MCF 10A (cell line): ENCODE measurements around the gene TEX53. TPM values are rescaled to one million over a fixed set of nuclear protein-coding genes. Genes with fewer than 3 reads are reported as not detected.

Source experiments
- BruUV-seq: library from RNA; stranded (reverse); fragments of 400-500 nt; replicated peaks from 2 replicates; lab custom pipeline; 2021; lab: Mats Ljungman, UMichigan
- CTCF ChIA-PET: fragments of 300-600 bp; sonication (Branson Sonifier 250); formaldehyde crosslinking; extraction: SDS; loops from one replicate; lab custom pipeline; 2021; ENCODE audit warnings: antibody characterized with exemption, inconsistent platforms; lab: Yijun Ruan, JAX
- POLR2A ChIA-PET: fragments of 300-600, 350-650 bp; sonication (Branson Sonifier 250); formaldehyde crosslinking; extraction: SDS; loops from one replicate; lab custom pipeline; 2020; ENCODE audit warnings: antibody characterized with exemption, inconsistent platforms; lab: Yijun Ruan, JAX
- DNase-seq: peaks from one replicate; pipeline ENCODE4 v3.0.0-alpha.2; 2018; ENCODE audit not compliant: unreplicated experiment
- H3K27ac Mint-ChIP-seq: one replicate; pipeline ENCODE4 v1.8.0; 2022; ENCODE audit warnings: mild to moderate bottlenecking, low read depth, mixed read lengths; ENCODE audit not compliant: unreplicated experiment
- H3K27me3 Mint-ChIP-seq: one replicate; pipeline ENCODE4 v1.8.0; 2022; ENCODE audit warnings: mixed read lengths; ENCODE audit not compliant: insufficient read depth, unreplicated experiment
- H3K36me3 Mint-ChIP-seq: one replicate; pipeline ENCODE4 v1.8.0; 2022; ENCODE audit warnings: mild to moderate bottlenecking, moderate library complexity, mixed read lengths; ENCODE audit not compliant: insufficient read depth, unreplicated experiment
- H3K4me1 Mint-ChIP-seq: one replicate; pipeline ENCODE4 v1.8.0; 2022; ENCODE audit warnings: mixed read lengths; ENCODE audit not compliant: insufficient read depth, unreplicated experiment
- H3K4me3 Mint-ChIP-seq: one replicate; pipeline ENCODE4 v1.8.0; 2022; ENCODE audit warnings: mild to moderate bottlenecking, moderate library complexity, mixed read lengths; ENCODE audit not compliant: unreplicated experiment
- H3K9me3 Mint-ChIP-seq: one replicate; pipeline ENCODE4 v1.8.0; 2022; ENCODE audit warnings: mixed read lengths; ENCODE audit not compliant: unreplicated experiment
- CTCF ChIP-seq: fragments of 200-600 bp; IDR thresholded peaks from one replicate; pipeline ENCODE4 v1.8.0; 2022; ENCODE audit warnings: antibody characterized with exemption, mild to moderate bottlenecking; ENCODE audit not compliant: unreplicated experiment
- intact Hi-C: fragments of 100-400 bp; cut with micrococcal nuclease; formaldehyde crosslinking; loops from 2 replicates; pipeline ENCODE4 v1.14.1; 2022
- total RNA-seq: library from RNA; stranded (reverse); gene quantifications from 2 replicates; pipeline ENCODE4 v1.2.3, GENCODE V29; 2022

Gene TEX53
- total RNA-seq, 1 experiment from 2014 or later: not detected

GRCh38 chr9:114693248-114693855 is 35.7 kb upstream of the TEX53 start:
- H3K36me3 Mint-ChIP-seq: peaks cover 7% of the 10 kb centered on the region
- BruUV-seq: no TSS peak
- POLR2A ChIA-PET: interaction anchor here (1.6 kb wide), 1 partner anchor 28 kb away, joined by 4 read pairs; no protein-coding TSS in a partner anchor
- CTCF ChIA-PET: interaction anchor here (0.9 to 4.7 kb wide), 2 partner anchors 11 to 45 kb away, joined by 3 to 33 read pairs; partner anchors contain the start of gene TEX48
- H3K27ac Mint-ChIP-seq: no peak overlapping the region
- DNase-seq: no peak
- H3K4me3 Mint-ChIP-seq: no peak overlapping the region
- peaks cover 13% of the 10 kb centered on the region for H3K4me1 Mint-ChIP-seq
- TF ChIP-seq CTCF: no peak
- H3K9me3 Mint-ChIP-seq: no peaks in the 10 kb centered on the region
- H3K27me3 Mint-ChIP-seq: no peaks in the 10 kb centered on the region
- intact Hi-C loops: no loop called here

GRCh38 chr9:114691956-114692295 is 34.3 kb upstream of the TEX53 start:
- Mint-ChIP-seq H3K4me1 (peaks cover 13% of the 10 kb centered on the region), H3K27ac (no peak overlapping the region), H3K27me3 (no peaks in the 10 kb centered on the region), H3K9me3 (no peaks in the 10 kb centered on the region), H3K4me3 (no peak overlapping the region), H3K36me3 (peaks cover 7% of the 10 kb centered on the region)
- intact Hi-C loops: no loop called here
- TF ChIP-seq CTCF: no peak
- no peak for DNase-seq
- POLR2A ChIA-PET: interaction anchor here (0.7 to 2.1 kb wide), 3 partner anchors 14 to 41 kb away, joined by 3 to 10 read pairs (median 4); no protein-coding TSS in a partner anchor
- CTCF ChIA-PET: interaction anchor here (0.6 to 4.7 kb wide), 7 partner anchors 10 to 324 kb away, joined by 3 to 33 read pairs (median 3); partner anchors contain the start of gene TEX48
- BruUV-seq: no TSS peak

- peaks cover 13% of the 10 kb centered on the region for H3K4me1 Mint-ChIP-seq
- peak; percentile 79 for DNase-seq
- peaks cover 7% of the 10 kb centered on the region for H3K36me3 Mint-ChIP-seq
- no peak for TF ChIP-seq CTCF
- intact Hi-C loops: no loop called here
- POLR2A ChIA-PET: interaction anchor here (0.7 to 2.1 kb wide), 4 partner anchors 13 to 165 kb away, joined by 3 to 10 read pairs (median 4); no protein-coding TSS in a partner anchor
- no peak overlapping the region for H3K4me3 Mint-ChIP-seq
- TSS peak; percentile 82 for BruUV-seq
- CTCF ChIA-PET: interaction anchor here (0.6 to 4.7 kb wide), 12 partner anchors 9 to 894 kb away, joined by 3 to 33 read pairs (median 4); partner anchors contain the start of gene TEX48
- no peaks in the 10 kb centered on the region for H3K9me3 Mint-ChIP-seq
- H3K27ac Mint-ChIP-seq: peak overlapping the region; percentile 1
- no peaks in the 10 kb centered on the region for H3K27me3 Mint-ChIP-seq
These were observed 33.7 kb upstream of the TEX53 start for GRCh38 chr9:114691046-114691955.

GRCh38 chr9:114690308-114690707 is 32.7 kb upstream of the TEX53 start:
- CTCF ChIA-PET: interaction anchor here (0.6 to 4.7 kb wide), 7 partner anchors 8 to 895 kb away, joined by 3 to 33 read pairs (median 4); partner anchors contain the start of gene TEX48
- TF ChIP-seq CTCF: no peak
- peaks cover 13% of the 10 kb centered on the region for H3K4me1 Mint-ChIP-seq
- no peaks in the 10 kb centered on the region for H3K27me3 Mint-ChIP-seq
- H3K4me3 Mint-ChIP-seq: no peak overlapping the region
- H3K27ac Mint-ChIP-seq: peak overlapping the region; percentile 7
- DNase-seq: no peak
- POLR2A ChIA-PET: interaction anchor here (2.1 kb wide), 1 partner anchor 12 kb away, joined by 10 read pairs; no protein-coding TSS in a partner anchor
- intact Hi-C loops: no loop called here
- peaks cover 7% of the 10 kb centered on the region for H3K36me3 Mint-ChIP-seq
- no TSS peak for BruUV-seq
- no peaks in the 10 kb centered on the region for H3K9me3 Mint-ChIP-seq
